IPS-NIHi7 (cell line): ENCODE results near the gene ID1.
A peak's percentile ranks its signal among the peaks of the same experiment; 100 is the strongest.

Experiments
- DNase-seq: peaks from one replicate; pipeline ENCODE4 v3.0.0; 2012; ENCODE audit warnings: mixed read lengths; ENCODE audit errors: extremely low spot score

Gene ID1

GRCh38 chr20:31605031-31605901, at the start of gene ID1:
ID1 (plus strand) TSS chr20:31605289; CDS start chr20:31605388, 99 bp downstream.
- DNase-seq = peak; percentile 82

- no peak for DNase-seq
These were observed 45.4 kb upstream of the ID1 start for GRCh38 chr20:31559704-31560093.

GRCh38 chr20:31560094-31560745, 44.9 kb upstream of the ID1 start:
- DNase-seq = peak; percentile 65

- DNase-seq = no peak
These were observed 44.1 kb upstream of the ID1 start for GRCh38 chr20:31560746-31561598.

DNA sequence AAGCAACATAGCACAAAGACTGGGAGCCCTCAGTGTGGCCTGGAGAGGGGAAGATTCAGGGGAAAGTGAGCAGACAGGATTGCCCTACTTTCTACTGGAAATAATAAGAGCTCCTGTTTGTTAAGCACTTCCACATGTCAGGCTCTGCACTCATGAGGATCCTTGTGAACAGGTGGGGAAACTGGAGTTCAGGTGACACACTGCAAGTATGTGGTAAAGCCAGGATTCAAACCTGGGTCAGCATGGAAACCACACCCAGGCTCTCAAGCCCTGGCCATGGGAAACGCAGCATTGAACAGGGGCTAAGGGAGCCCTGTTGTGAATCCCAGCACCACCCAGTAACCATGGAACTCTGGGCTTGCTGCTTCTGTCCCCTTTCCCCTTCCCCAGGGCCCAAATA, 42.8 kb upstream of the ID1 start:
- DNase-seq = no peak

DNA sequence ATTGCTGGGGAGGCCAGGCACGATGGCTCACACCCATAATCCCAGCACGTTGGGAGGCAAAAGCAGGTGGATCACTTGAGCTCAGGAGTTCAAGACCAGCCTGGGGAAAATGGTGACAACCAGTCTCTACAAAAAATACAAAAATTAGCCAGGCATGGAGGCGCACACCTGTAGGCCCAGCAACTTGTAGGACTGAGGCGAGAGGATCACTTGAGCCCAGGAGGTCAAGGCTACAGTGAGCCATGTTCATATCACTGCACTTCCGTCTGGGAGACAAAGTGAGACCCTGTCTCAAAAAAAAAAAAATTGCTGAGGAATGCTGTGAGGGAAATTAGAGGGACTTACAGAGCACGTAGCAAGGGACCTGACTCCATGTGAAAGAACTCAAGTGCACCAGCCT, 40.8 kb upstream of the ID1 start:
- no peak for DNase-seq

GRCh38 chr20:31565699-31566318, 39.3 kb upstream of the ID1 start:
- DNase-seq = no peak

DNA sequence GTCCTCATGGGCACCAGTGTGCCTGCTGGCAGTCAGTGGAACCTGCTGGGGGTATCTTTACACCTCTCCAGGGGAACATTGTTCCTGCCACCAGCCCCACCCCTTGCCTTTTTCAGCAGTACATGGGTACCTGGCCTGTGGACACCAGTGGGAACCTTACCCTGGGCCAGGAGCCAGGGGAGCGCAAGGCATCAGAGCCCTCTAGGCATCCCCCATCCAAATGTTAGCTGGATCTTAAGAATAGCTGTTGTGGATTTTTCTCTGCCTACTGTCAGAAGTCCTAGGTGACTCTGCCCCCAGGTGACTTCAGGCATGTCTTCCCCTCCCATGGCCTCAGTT, 38.8 kb upstream of the ID1 start:
- no peak for DNase-seq

DNA sequence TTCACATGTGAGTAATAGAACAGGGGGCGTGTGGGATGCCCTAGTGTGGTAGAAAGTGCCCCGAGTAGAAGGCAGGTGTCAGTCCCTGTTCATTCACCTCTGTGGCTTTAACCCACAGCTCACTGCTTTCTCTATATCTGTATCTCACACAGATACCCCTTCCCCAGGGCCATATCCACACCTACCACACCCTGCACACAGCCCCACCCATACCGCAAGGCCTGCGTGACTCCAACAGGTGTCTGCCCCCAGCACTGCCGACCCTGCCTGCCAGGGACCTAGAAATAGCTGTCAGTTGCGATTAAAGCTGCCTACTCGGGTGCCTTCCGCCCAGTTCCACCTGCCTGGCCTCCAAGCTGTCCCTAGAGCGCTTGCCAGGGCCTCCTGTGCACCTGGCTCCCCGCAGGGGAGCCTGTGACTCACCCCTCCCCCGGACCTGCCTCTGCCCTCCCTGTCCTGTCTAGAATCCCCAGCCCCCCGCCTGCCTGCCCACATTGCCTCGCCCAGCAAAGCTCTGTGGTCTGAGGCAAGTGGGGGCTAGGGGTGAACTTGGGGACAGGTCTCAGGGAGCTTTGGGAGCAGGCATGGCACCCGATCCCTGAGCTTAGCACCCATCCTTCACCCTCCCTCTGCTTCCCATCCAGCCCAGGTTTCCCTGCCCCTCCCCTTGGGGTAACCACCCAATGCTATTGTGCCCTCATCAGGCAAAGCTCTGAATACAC, 38.3 kb upstream of the ID1 start:
- peak; percentile 46 for DNase-seq

DNA sequence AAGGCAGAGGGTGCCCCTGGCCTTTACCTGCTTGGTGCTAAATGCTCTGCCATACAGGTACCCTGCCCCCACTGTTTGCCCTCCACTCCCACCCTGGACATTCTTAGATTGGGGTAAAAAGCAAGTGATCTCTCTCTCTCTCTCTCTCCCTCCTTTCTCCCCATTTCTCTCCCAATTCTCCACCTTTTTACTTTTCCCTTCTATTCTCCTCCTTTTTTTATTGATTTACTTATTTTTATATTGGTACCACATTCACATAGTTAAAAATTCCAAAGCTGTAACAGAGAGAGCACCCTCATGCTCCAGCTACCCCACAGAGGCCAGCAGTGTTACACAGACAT, 37.7 kb upstream of the ID1 start:
- no peak for DNase-seq

DNA sequence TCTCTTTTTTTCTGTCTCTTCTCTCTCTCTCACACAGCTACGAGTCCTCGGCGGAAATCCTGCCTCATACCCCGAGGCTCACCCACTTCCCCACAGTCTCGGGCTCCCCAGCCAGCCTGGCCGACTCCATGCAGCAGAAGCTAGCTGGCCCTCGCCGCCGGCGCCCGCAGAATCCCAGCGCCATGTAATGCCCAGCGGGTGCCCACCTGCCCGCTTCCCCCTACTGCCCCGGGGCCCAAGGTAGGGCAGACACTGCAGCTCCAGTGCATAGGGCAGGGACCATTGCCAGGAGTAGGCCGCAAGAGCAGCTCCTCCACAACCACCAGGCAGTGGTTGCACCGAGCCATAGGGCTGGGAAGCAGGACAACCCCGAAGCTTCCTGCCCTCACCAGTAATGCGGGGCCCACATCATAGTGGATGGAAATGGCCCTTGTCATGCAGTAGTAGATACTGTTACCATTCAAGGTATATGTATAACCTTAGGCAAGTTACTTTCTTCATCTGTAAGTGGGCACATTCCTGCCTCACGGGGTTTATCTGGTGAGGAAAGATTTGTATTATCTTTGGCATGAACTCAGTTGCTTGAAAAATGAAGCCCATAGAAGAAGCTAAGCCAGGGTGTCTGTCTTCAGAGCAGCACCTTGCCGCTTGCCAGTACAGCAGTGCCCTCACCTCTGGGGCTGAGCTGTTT, 36.9 kb upstream of the ID1 start:
- no peak for DNase-seq

DNA sequence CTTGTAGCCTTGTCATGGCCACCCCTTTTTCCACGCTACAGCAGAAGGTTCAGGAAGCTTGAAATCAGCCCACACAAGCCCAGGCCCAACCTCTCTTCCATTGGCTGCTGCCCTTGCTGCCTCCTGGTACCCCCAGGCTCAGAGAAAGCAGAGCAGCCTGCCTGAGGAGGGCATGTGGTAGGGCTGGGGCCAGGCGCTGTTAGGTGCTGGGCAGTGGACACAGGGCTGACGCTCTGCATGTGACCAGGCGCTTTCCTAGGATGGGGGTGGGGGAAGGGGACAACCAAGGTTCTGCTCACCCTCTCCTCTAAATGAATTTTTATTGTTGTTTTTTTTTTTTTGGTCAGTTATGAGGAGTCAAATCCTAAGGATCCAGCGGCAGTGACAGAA, 36.3 kb upstream of the ID1 start:
- DNase-seq = no peak

DNA sequence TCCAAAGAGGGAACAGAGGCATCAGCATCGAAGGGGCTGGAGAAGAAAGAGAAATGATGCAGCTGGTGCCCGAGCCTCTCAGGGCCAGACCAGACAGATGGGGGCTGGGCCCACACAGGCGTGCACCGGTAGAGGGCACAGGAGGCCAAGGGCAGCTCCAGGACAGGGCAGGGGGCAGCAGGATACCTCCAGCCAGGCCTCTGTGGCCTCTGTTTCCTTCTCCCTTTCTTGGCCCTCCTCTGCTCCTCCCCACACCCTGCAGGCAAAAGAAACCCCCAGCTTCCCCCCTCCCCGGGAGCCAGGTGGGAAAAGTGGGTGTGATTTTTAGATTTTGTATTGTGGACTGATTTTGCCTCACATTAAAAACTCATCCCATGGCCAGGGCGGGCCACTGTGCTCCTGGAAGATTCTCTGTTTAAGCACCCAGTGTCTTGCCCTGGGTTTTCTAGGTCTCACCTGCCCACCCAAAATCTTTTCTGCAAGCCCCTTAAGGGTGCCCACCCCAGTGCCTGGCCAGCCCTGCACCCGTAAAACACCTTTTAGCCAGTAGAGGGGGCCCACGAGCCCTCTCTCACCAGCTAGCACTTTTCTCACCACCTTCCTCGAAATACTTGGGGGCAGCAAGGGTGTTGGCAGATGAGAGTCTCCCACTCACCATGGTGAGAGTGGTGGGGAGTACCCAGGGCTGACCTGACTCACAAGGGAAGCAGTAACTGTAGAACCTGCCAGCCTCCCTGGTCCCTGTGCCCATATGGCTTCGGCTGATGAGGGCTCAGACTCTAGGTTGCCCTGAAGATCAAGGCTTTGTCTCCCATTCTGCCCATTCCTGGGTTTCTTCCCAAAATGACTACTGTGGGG, 35.7 kb upstream of the ID1 start:
- DNase-seq = peak; percentile 42

- DNase-seq = no peak
These were observed 35.0 kb upstream of the ID1 start for GRCh38 chr20:31570021-31570463.

- no peak for DNase-seq
These were observed 34.1 kb upstream of the ID1 start for GRCh38 chr20:31570735-31571617.

- DNase-seq = no peak
These were observed 32.9 kb upstream of the ID1 start for GRCh38 chr20:31572042-31572700.

DNA sequence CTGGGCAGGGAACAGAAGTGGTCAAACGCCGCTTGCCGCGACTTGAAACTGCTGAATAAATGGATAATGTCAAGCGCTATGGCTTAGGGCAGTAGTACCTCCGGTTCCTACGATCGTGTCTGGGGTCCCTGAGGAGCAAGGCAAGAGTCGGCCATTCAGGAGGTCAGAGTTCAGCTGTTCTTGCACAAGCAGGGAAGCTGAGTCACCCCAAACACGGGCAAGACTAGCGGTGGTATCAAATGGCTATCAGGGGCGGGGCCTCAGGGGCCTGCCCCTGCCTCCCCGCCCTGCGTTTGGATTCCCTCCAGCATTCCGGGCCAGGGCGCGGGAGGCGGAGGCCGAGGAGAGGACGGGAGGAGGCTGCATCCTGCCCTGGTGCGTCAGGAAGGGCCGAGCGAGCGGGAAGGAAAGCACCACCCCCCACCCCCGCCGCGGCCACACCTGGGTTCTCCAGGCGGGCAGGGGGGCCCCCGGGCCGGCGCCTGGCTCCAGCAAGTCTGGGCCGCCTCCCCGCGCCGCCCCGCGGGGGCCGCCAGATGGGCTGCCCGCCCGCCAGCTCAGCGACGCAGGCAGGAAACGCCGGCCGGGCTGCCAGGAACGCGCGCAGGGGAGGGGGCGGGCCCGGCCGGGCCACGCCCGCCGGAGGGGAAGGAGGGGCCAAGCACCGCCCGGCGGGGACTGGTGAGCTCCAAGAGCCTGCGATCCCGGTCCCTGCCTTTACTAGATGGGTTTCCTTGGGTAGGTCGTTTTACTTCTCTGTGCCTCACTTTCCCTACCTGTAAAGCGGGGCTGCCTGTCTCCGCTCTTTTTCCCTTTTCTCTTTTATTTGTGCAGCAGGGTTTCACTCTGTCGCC, 32.2 kb upstream of the ID1 start:
- peak; percentile 85 for DNase-seq
